PC-3 (cell line): ENCODE measurements around the gene SRSF7. TPM values are rescaled to one million over a fixed set of nuclear protein-coding genes. Genes with fewer than 3 reads are reported as not detected.

ENCODE experiments used
- ATAC-seq: fragments of 200-7000 bp; cut with Tn5 transposase; 2 replicates; pipeline ENCODE4 v1.9.1; 2020; ENCODE audit warnings: mild to moderate bottlenecking, moderate library complexity
- BruUV-seq: library from RNA; stranded (reverse); fragments of 400-500 nt; replicated peaks from 2 replicates; lab custom pipeline; 2021; lab: Mats Ljungman, UMichigan
- CTCF ChIA-PET: fragments of 300-600 bp; sonication (Branson Sonifier 250); formaldehyde crosslinking; loops from one replicate; lab custom pipeline; 2022; ENCODE audit warnings: antibody characterized with exemption; lab: Charles Lee
- POLR2A ChIA-PET: fragments of 300-600 bp; sonication (Branson Sonifier 250); formaldehyde crosslinking; loops from one replicate; lab custom pipeline; 2022; ENCODE audit warnings: antibody characterized with exemption; ENCODE audit not compliant: unreplicated experiment; lab: Charles Lee
- DNase-seq: peaks from one replicate; pipeline ENCODE4 v3.0.0-alpha.2; 2015
- H2AFZ ChIP-seq: fragments of 300-600 bp; sonication (generic); 2 replicates; pipeline ENCODE4 v1.6.0; 2016; ENCODE audit warnings: antibody characterized with exemption, low read length
- H3F3A ChIP-seq: fragments of 300-600 bp; sonication (generic); one replicate; pipeline ENCODE4 v1.6.0; 2017; ENCODE audit warnings: antibody characterized with exemption, low read length, control low read depth, mild to moderate bottlenecking; ENCODE audit not compliant: unreplicated experiment
- H3K27ac ChIP-seq: fragments of 300-600 bp; sonication (generic); 2 replicates; pipeline ENCODE4 v1.5.1; 2016; ENCODE audit warnings: mild to moderate bottlenecking, low read length
- H3K27me3 ChIP-seq: fragments of 300-600 bp; sonication (generic); 2 replicates; pipeline ENCODE4 v1.6.1; 2016; ENCODE audit warnings: low read length, mixed read lengths
- H3K36me3 ChIP-seq: fragments of 300-600 bp; sonication (generic); 2 replicates; pipeline ENCODE4 v1.6.1; 2016; ENCODE audit warnings: low read depth, mixed run types, low read length, mixed read lengths
- H3K4me1 ChIP-seq: fragments of 300-600 bp; sonication (generic); 2 replicates; pipeline ENCODE4 v1.5.1; 2016; ENCODE audit warnings: low read length; ENCODE audit not compliant: insufficient read depth
- H3K4me2 ChIP-seq: fragments of 300-600 bp; sonication (generic); 2 replicates; pipeline ENCODE4 v1.6.0; 2016; ENCODE audit warnings: low read length
- H3K4me3 ChIP-seq: fragments of 300-600 bp; sonication (generic); 2 replicates; pipeline ENCODE4 v1.5.1; 2016; ENCODE audit warnings: mild to moderate bottlenecking, low read length, mixed read lengths
- H3K79me2 ChIP-seq: fragments of 300-600 bp; sonication (generic); 2 replicates; pipeline ENCODE4 v1.6.1; 2017; ENCODE audit warnings: low read length, mixed read lengths
- H3K9ac ChIP-seq: fragments of 300-600 bp; sonication (generic); 2 replicates; pipeline ENCODE4 v1.6.0; 2016; ENCODE audit warnings: mild to moderate bottlenecking, low read length
- H3K9me2 ChIP-seq: fragments of 300-600 bp; sonication (generic); replicated peaks from 2 replicates; pipeline ENCODE4 v1.6.1; 2016; ENCODE audit warnings: mixed run types, low read length, mixed read lengths
- H3K9me3 ChIP-seq: fragments of 300-600 bp; sonication (generic); 2 replicates; pipeline ENCODE4 v1.6.1; 2016; ENCODE audit warnings: low read length, mixed read lengths
- H4K20me1 ChIP-seq: fragments of 300-600 bp; sonication (generic); 2 replicates; pipeline ENCODE4 v1.6.1; 2016; ENCODE audit warnings: low read length, mixed read lengths
- EZH2 ChIP-seq: fragments of 300-600 bp; sonication (generic); IDR thresholded peaks from one replicate; pipeline ENCODE4 v1.6.1; 2017; ENCODE audit warnings: antibody characterized with exemption, mild to moderate bottlenecking, low read length; ENCODE audit not compliant: unreplicated experiment
- EZH2phosphoT487 ChIP-seq: fragments of 300-600 bp; sonication (generic); IDR thresholded peaks from 2 replicates; pipeline ENCODE4 v1.6.1; 2018; ENCODE audit warnings: mild to moderate bottlenecking, antibody characterized with exemption, low read length, borderline replicate concordance
- intact Hi-C: fragments of 100-400 bp; cut with micrococcal nuclease; formaldehyde crosslinking; loops from 2 replicates; pipeline ENCODE4 v1.9.0; 2023
- total RNA-seq: library from RNA; depleted of rRNA; stranded (reverse); fragments of >200 nt; gene quantifications from 2 replicates; pipeline ENCODE4 v1.2.3, GENCODE V29; 2014
- TF ChIP-seq, protein P1 (sequence below): fragments of 300-600 bp; sonication (generic); conservative IDR thresholded peaks from 2 replicates; pipeline ENCODE4 v1.5.1; 2017; ENCODE audit warnings: antibody characterized with exemption, low read depth, mild to moderate bottlenecking, low read length

SRSF7 gene
- total RNA-seq, 1 experiment from 2014 or later = 160 TPM

DNA sequence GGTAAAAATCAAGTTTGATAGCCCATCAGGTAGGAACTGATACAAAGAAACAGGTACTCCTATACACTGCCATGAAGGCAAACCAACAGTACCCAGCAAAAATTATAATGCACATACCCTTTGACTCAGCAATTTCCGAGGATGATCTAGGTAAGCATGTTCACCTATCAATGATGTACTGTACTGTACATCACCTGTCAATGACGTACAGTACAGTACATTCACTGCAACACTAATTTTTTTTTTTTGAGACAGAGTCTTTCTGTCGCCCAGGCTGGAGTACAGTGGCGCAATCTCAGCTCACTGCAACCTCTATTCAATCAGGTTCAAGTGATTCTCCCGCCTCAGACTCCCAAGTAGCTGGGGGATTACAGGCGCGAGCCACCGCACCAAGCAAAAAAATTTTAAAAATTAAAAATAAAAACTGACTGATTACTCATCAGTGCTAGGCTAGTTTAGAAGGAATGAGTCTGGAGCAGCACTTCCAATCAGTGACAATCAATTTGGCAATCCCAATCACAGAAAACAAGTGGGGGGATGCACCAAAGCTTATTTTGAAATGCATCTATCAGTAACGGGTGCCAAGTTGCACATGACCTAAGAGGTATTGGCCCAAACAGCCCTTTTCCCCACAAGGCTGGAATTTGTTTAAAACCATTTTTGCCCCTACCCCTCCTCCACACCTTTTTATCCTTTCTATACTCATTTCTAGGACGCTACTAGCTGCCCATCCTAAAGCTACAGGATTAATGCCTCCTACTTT, 8.2 kb downstream of the SRSF7 start:
- H3K9ac ChIP-seq = no peak overlapping the region
- H4K20me1 ChIP-seq = peaks cover 62% of the 10 kb centered on the region
- H3K4me3 ChIP-seq = no peak overlapping the region
- H3K79me2 ChIP-seq = peaks cover 42% of the 10 kb centered on the region
- H3K27ac ChIP-seq = no peak overlapping the region
- intact Hi-C loops = loop anchor here (5.0 kb wide), 2 partner anchors 34 to 94 kb away; partner anchors contain the start of gene GEMIN6
- no peak for ATAC-seq
- POLR2A ChIA-PET = no interaction called here
- H2AFZ ChIP-seq = no peak overlapping the region
- H3K4me2 ChIP-seq = no peak overlapping the region
- DNase-seq = no peak
- no peaks in the 10 kb centered on the region for H3K9me2 ChIP-seq
- H3F3A ChIP-seq = peaks cover 26% of the 10 kb centered on the region
- BruUV-seq = no TSS peak
- no peaks in the 10 kb centered on the region for H3K9me3 ChIP-seq
- H3K4me1 ChIP-seq = peaks cover 13% of the 10 kb centered on the region
- CTCF ChIA-PET = no interaction called here
- peaks cover 55% of the 10 kb centered on the region for H3K36me3 ChIP-seq
- no peak for TF ChIP-seq EZH2
- no peak for TF ChIP-seq EZH2phosphoT487
- TF ChIP-seq, protein P1, sequence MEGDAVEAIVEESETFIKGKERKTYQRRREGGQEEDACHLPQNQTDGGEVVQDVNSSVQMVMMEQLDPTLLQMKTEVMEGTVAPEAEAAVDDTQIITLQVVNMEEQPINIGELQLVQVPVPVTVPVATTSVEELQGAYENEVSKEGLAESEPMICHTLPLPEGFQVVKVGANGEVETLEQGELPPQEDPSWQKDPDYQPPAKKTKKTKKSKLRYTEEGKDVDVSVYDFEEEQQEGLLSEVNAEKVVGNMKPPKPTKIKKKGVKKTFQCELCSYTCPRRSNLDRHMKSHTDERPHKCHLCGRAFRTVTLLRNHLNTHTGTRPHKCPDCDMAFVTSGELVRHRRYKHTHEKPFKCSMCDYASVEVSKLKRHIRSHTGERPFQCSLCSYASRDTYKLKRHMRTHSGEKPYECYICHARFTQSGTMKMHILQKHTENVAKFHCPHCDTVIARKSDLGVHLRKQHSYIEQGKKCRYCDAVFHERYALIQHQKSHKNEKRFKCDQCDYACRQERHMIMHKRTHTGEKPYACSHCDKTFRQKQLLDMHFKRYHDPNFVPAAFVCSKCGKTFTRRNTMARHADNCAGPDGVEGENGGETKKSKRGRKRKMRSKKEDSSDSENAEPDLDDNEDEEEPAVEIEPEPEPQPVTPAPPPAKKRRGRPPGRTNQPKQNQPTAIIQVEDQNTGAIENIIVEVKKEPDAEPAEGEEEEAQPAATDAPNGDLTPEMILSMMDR = no peak
- H3K27me3 ChIP-seq = no peaks in the 10 kb centered on the region

DNA sequence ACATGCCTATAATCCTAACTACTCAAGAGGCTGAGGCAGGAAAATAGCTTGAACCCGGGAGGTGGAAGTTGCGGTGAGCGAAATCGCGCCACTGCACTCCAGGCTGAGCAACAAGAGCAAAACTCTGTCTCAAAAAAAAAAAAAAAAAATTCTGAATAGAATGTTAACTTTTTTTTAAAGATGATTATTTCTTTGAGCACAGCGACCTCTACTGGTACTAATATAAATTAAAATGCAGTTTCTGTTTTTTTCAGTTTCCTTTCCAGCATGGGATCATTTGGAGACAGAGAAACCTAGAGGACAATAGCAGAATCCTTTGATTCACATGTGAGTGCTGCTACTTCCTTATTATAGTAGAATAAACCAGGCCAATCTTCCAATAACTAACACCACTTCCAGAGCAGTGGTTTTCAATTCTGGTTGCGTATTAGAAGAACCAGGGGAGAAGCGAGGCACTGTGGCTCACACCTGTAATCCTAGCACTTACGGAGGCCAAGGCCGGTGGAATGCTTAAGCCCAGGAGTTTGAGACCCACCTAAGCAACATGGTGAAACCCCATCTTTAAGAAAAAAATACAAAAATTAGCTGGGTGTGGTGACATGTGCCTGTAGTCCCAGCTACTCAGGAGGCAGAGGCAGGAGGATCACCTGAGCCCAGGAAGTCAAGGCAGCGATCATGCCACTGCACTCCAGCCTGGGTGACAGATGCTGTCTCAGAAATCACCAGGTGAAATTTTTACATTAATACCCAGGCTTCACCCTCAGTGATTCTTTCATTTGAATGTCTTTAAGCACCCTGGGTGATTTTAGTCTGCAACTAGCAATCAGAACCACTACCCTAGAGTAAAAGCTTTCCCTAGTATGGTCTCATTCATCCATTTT, 10.1 kb downstream of the SRSF7 start:
- CTCF ChIA-PET = interaction anchor here (0.6 kb wide), 2 partner anchors 52 to 383 kb away, joined by 3 to 5 read pairs; no protein-coding TSS in a partner anchor
- TF ChIP-seq EZH2 (no peak), EZH2phosphoT487 (no peak)
- TF ChIP-seq, protein P1 = peak; percentile 64
- POLR2A ChIA-PET = no interaction called here

More for the DNA sequence above, 10.1 kb downstream of the SRSF7 start:
- no peak overlapping the region for H3K4me3 ChIP-seq
- H3K9me2 ChIP-seq = no peaks in the 10 kb centered on the region
- peaks cover 43% of the 10 kb centered on the region for H4K20me1 ChIP-seq
- peaks cover 26% of the 10 kb centered on the region for H3F3A ChIP-seq
- H3K36me3 ChIP-seq = peaks cover 42% of the 10 kb centered on the region
- peak; percentile 60 for ATAC-seq
- H3K79me2 ChIP-seq = peaks cover 23% of the 10 kb centered on the region
- H3K27ac ChIP-seq = no peak overlapping the region
- intact Hi-C loops = loop anchor here (5.0 kb wide), 2 partner anchors 36 to 96 kb away; partner anchors contain the start of gene GEMIN6
- H2AFZ ChIP-seq = no peak overlapping the region
- H3K4me2 ChIP-seq = no peak overlapping the region
- no TSS peak for BruUV-seq
- no peak overlapping the region for H3K9ac ChIP-seq
- DNase-seq = peak; percentile 72
- no peaks in the 10 kb centered on the region for H3K27me3 ChIP-seq
- no peaks in the 10 kb centered on the region for H3K9me3 ChIP-seq
- H3K4me1 ChIP-seq = no peaks in the 10 kb centered on the region
